ENCODE results near the gene CHP2.
A peak's percentile ranks its signal among the peaks of the same experiment; 100 is the strongest.
"Not testable (repeated sequence)": the region's sequence is repeated elsewhere in the genome, so short reads cannot be mapped to it uniquely, and the experiment has no call there.

CHP2 gene

GRCh38 chr16:23745263-23745662 lies 9.6 kb upstream of the CHP2 start:
- no peak for DNase-seq (ENCODE audit: low read depth in 2 of 2)

DNA sequence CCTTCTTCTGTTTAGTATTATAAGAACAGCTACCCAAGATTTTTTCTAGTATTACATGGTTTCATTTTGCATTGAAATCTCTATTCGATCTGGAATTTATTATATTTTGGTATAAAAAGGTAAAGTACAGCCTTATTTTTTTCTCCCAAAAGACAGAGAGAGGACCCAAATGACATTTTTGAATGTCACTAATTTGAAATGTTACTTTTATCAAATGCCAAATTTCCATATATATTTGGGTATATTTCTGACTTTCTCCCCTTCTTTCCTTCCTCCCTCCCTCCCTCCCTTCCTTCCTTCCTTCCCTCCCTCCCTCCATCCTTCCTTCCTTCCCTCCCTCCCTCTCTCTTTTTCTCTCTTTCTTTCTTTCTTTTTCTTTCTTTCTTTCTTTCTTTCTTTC lies 6.2 kb upstream of the CHP2 start:
- DNase-seq (ENCODE audit: low read depth in 2 of 2), result no peak

GRCh38 chr16:23751053-23751452 lies 3.8 kb upstream of the CHP2 start:
- DNase-seq (ENCODE audit: low read depth in 2 of 2), result not testable (repeated sequence)

DNA sequence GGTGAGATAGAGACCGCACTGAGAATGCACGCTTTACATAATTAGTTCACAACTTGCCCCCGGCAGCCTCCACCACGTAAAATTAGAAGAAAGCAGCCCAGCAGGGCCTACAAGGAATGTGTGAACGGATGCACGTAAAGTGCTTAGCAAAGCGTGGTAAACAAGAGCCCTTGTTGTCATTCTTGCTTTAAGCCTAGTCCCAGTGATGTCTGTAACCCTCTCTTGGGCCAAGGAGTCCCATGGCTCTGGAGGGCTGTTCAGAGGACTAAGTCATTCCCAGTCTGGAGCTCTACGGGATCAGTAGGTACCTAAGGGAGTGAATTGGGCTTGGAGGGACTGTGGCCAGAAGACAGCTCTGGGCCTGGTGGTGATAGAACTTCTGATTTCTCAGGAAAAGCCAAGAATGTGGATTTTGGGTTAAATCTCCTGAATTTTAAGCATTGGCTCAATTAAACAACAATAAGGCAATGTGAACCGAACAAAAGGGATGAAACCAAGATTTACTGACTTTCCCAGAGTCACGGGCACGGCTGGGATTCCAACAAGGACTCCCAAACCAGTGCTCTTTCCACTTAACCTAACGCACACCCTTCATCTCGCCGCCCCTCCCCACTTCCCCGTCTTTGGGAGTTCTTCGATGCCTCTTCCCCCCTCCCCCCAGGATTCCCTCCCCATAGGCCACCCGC lies 775 bp upstream of the CHP2 start:
- no peak for DNase-seq (ENCODE audit: low read depth in 2 of 2)

GRCh38 chr16:23755484-23755809 lies 621 bp downstream of the CHP2 start:
- no peak for DNase-seq (ENCODE audit: low read depth in 2 of 2)

GRCh38 chr16:23757116-23757515 lies 2.3 kb downstream of the CHP2 start:
- no peak for DNase-seq (ENCODE audit: low read depth in 2 of 2)

GRCh38 chr16:23757937-23758619 lies 3.3 kb downstream of the CHP2 start:
- DNase-seq (ENCODE audit: low read depth in 2 of 2), result no peak

GRCh38 chr16:23765933-23766332 lies 11.1 kb downstream of the CHP2 start:
- no peak for DNase-seq (ENCODE audit: low read depth in 2 of 2)

GRCh38 chr16:23768581-23768980 lies 13.8 kb downstream of the CHP2 start:
- no peak for DNase-seq (ENCODE audit: low read depth in 2 of 2)

DNA sequence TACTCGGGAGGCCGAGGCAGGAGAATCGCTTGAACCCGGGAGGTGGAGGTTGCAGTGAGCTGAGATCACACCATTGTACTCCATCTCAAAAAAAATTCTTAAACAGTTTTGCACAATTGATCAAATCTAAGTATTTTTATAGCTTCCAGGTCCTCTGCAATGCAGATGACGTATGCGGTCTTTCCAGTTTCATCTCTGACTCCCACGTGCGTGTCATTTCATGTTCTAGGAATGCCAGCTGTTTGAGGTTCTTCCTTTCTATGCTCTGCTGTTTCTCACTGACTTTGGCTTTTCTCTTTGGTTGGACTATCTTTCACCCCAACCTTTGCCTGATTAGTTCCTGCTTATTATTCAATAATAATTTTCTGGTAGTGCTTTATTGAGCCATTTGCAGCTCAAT lies 16.2 kb downstream of the CHP2 start:
- no peak for DNase-seq (ENCODE audit: low read depth in 2 of 2)

DNA sequence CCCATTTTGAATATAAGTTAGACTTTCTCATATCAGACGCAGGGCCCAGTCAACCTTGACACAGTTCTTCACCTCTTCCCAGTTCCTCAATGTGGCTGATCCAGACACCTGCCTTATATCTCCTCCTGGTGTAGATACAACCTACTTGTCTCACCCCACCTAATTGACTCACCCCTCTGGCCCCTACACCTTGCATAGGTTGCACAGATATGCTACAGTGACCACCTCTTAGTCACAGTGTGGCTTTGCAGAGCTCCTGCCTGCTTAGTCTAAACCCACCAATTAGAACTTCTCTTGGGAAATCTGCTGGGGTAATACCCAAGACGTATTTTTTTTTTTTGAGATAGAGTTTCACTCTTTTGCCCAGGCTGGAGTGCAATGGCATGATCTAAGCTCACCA lies 16.8 kb downstream of the CHP2 start:
- DNase-seq (ENCODE audit: low read depth in 2 of 2), result no peak

GRCh38 chr16:23773339-23773738 lies 18.5 kb downstream of the CHP2 start:
- no peak for DNase-seq (ENCODE audit: low read depth in 2 of 2)

GRCh38 chr16:23781176-23781575 lies 26.4 kb downstream of the CHP2 start:
- no peak for DNase-seq (ENCODE audit: low read depth in 2 of 2)

GRCh38 chr16:23784811-23785447 lies 30.1 kb downstream of the CHP2 start:
- no peak for DNase-seq (ENCODE audit: low read depth in 2 of 2)

- no peak for DNase-seq (ENCODE audit: low read depth in 2 of 2)
Measured at GRCh38 chr16:23785842-23786241, 31.0 kb downstream of the CHP2 start.

DNA sequence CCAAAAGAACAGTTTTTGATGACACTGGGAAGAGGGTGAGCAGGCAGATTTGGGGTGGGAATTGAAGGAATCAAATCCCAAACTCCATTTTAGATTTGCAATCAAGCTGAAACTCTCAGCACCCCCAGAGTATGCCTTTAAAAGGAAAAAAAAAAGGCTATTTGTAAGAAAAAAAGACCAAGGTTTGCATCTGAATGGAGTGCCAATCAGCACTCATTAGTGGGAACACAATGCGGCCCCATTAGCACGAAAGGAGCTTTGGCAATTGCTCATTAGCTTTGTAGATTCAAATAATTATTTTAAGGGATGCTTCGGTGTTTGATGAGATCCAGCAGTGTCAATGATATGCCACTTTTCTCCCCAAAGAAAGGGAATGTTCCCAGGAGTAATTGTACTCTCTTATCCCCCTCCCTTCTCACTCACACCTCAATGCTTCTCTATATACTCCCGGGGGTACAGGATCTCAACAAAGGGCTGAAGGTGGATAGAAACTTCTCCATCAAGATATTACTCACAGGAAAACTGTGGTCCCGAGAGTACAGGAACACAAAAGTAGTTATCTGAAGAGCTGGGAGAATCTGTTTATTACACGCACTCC lies 32.2 kb downstream of the CHP2 start:
- DNase-seq (ENCODE audit: low read depth in 2 of 2), result no peak

DNA sequence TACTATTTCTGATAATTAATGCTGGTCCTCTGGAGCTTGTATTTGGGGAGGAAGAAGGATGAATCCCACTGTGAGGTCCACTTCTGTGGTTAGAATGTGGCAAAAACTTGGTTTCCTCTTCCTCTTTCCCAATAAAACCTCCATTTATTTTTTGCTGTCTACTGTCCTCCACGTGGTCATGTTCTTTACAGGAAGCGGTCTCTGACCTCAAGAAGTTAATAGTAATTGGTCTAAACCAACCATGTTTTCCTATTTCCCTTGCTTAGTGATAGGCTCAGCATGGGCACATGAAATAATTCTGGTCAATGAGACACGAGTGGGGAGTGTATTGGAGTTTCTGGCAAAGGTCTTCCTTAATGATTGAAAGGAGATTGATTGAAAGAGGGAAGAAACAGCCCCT lies 33.9 kb downstream of the CHP2 start:
- DNase-seq (ENCODE audit: low read depth in 2 of 2), result no peak

DNA sequence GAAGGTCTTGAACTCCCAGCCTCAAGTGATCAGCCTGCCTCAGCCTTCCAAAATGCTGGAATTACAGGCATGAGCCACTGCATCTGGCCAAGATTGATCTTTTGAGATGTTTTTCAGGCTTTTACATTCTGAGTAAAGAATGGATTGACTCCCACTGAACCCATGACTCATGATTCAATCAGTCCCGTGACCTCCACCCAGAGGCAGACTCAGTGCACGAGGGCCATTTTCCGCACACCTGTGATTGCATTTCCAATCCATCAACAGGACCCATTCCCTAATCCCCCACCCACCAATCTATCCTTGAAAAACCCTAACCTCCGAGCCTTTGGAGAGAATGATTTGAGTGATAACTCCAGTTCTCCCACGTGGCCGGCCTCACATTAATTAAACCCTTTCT lies 40.6 kb downstream of the CHP2 start:
- DNase-seq (ENCODE audit: low read depth in 2 of 2), result no peak

GRCh38 chr16:23796941-23797340 lies 42.1 kb downstream of the CHP2 start:
- DNase-seq (ENCODE audit: low read depth in 2 of 2), result no peak

- DNase-seq (ENCODE audit: low read depth in 2 of 2), result peak; percentile 60 to 61
Measured at GRCh38 chr16:23801378-23801777, 46.6 kb downstream of the CHP2 start.

DNA sequence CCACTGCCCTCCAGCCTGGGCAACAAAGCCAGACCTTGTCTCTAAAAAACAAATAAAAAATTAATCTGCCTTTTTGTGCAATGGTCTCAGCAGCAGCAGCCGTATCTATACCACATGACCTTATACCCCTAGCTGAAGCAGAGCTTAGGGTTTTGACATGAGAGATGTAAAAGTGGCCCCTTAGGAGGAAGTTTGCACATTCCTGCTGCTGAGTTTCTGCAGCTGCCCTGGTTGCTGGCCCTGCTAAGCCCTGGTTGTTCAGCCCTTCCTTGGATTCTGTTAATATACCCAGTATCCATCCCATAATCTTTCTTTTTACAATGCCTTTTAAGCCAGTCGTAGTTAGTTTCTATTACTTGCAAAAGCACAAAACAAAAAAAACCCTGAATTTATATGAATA lies 48.0 kb downstream of the CHP2 start:
- no peak for DNase-seq (ENCODE audit: low read depth in 2 of 2)

GRCh38 chr16:23803591-23804123 lies 48.8 kb downstream of the CHP2 start:
- DNase-seq (ENCODE audit: low read depth in 2 of 2), result peak; percentile 50 to 56

DNA sequence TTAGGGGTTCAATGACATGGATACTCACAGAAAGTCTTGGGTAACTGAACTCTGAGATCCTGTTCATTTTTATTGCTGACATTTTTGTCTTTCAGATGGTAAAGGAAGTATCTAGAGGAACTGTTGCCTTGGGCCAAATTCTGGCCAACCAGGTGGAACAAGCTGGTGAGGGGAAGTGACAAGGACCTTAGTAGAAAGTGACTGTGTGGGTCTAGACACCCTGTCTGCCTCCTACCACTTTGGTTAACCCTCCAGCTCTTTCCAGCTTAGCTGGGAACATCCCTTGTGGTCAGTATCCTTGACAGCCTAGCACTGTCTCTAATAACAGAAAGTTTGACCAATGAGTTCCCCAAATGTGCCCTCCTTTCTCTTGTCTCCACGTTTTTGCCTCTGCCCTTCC lies 52.2 kb downstream of the CHP2 start:
- DNase-seq (ENCODE audit: low read depth in 2 of 2), result no peak
